Measurements from ENCODE around the gene COL4A6.

The COL4A6 gene

GRCh38 chrX:108131471-108131870 lies 306.8 kb downstream of the COL4A6 start:
- no peaks in the 10 kb centered on the region for H3K4me1 ChIP-seq (ENCODE audit: insufficient read depth, low read length, poor library complexity, severe bottlenecking)
- no peak for TF ChIP-seq CTCF (conservative IDR thresholded peaks at IDR 0.05; ENCODE audit: low read length)
- no peak for TF ChIP-seq EZH2phosphoT487 (IDR thresholded peaks at IDR 0.05; ENCODE audit: borderline replicate concordance)
- H3K9me3 ChIP-seq (ENCODE audit: insufficient read depth, low read depth, low read length), result no peaks in the 10 kb centered on the region
- no peak overlapping the region for H3K4me3 ChIP-seq (ENCODE audit: low read length, poor library complexity, severe bottlenecking)
- H3K79me2 ChIP-seq (ENCODE audit: insufficient read depth, low read length), result no peaks in the 10 kb centered on the region
- H3K9ac ChIP-seq (ENCODE audit: low read depth, low read length, poor library complexity, severe bottlenecking), result no peak overlapping the region
- no peak overlapping the region for H3K4me2 ChIP-seq (ENCODE audit: low read depth, low read length, poor library complexity, severe bottlenecking)
- H3K36me3 ChIP-seq (ENCODE audit: insufficient read depth, low read length), result no peaks in the 10 kb centered on the region; the same call in 1 of the 2 replicates
- H3K9me2 ChIP-seq (replicated peaks; ENCODE audit: low read depth, low read length), result no peaks in the 10 kb centered on the region
- no peak overlapping the region for H2AFZ ChIP-seq (ENCODE audit: low read length)
- H3F3A ChIP-seq (ENCODE audit: low read depth), result no peaks in the 10 kb centered on the region
- no peaks in the 10 kb centered on the region for H3K27me3 ChIP-seq (ENCODE audit: insufficient read depth, low read length, poor library complexity, severe bottlenecking)
- H4K20me1 ChIP-seq (ENCODE audit: insufficient read depth, low read length, poor library complexity, severe bottlenecking), result no peaks in the 10 kb centered on the region

GRCh38 chrX:108130889-108131288 lies 307.3 kb downstream of the COL4A6 start:
- Histone ChIP-seq H2AFZ (ENCODE audit: low read length) (no peak overlapping the region), H3K4me2 (ENCODE audit: low read depth, low read length, poor library complexity, severe bottlenecking) (no peak overlapping the region), H4K20me1 (ENCODE audit: insufficient read depth, low read length, poor library complexity, severe bottlenecking) (no peaks in the 10 kb centered on the region), H3K4me1 (ENCODE audit: insufficient read depth, low read length, poor library complexity, severe bottlenecking) (no peaks in the 10 kb centered on the region), H3K79me2 (ENCODE audit: insufficient read depth, low read length) (no peaks in the 10 kb centered on the region), H3K36me3 (ENCODE audit: insufficient read depth, low read length) (no peaks in the 10 kb centered on the region; the same call in 1 of the 2 replicates), H3F3A (ENCODE audit: low read depth) (no peaks in the 10 kb centered on the region), H3K9me2 (replicated peaks; ENCODE audit: low read depth, low read length) (no peaks in the 10 kb centered on the region), H3K27me3 (ENCODE audit: insufficient read depth, low read length, poor library complexity, severe bottlenecking) (no peaks in the 10 kb centered on the region), H3K9me3 (ENCODE audit: insufficient read depth, low read depth, low read length) (no peaks in the 10 kb centered on the region), H3K4me3 (ENCODE audit: low read length, poor library complexity, severe bottlenecking) (no peak overlapping the region), H3K9ac (ENCODE audit: low read depth, low read length, poor library complexity, severe bottlenecking) (no peak overlapping the region)
- TF ChIP-seq EZH2phosphoT487 (IDR thresholded peaks at IDR 0.05; ENCODE audit: borderline replicate concordance) (no peak), CTCF (conservative IDR thresholded peaks at IDR 0.05; ENCODE audit: low read length) (no peak)

- no peak for TF ChIP-seq EZH2phosphoT487 (IDR thresholded peaks at IDR 0.05; ENCODE audit: borderline replicate concordance)
- no peak for TF ChIP-seq CTCF (conservative IDR thresholded peaks at IDR 0.05; ENCODE audit: low read length)
Observed at GRCh38 chrX:108127152-108127551, 311.1 kb downstream of the COL4A6 start.

More at GRCh38 chrX:108127152-108127551, 311.1 kb downstream of the COL4A6 start:
- H3F3A ChIP-seq (ENCODE audit: low read depth), result no peaks in the 10 kb centered on the region
- no peaks in the 10 kb centered on the region for H3K36me3 ChIP-seq (ENCODE audit: insufficient read depth, low read length)
- H3K79me2 ChIP-seq (ENCODE audit: insufficient read depth, low read length), result no peaks in the 10 kb centered on the region
- no peak overlapping the region for H3K4me3 ChIP-seq (ENCODE audit: low read length, poor library complexity, severe bottlenecking)
- H2AFZ ChIP-seq (ENCODE audit: low read length), result no peak overlapping the region
- no peaks in the 10 kb centered on the region for H4K20me1 ChIP-seq (ENCODE audit: insufficient read depth, low read length, poor library complexity, severe bottlenecking)
- H3K4me2 ChIP-seq (ENCODE audit: low read depth, low read length, poor library complexity, severe bottlenecking), result no peak overlapping the region
- no peaks in the 10 kb centered on the region for H3K4me1 ChIP-seq (ENCODE audit: insufficient read depth, low read length, poor library complexity, severe bottlenecking)
- no peaks in the 10 kb centered on the region for H3K27me3 ChIP-seq (ENCODE audit: insufficient read depth, low read length, poor library complexity, severe bottlenecking)
- H3K9ac ChIP-seq (ENCODE audit: low read depth, low read length, poor library complexity, severe bottlenecking), result no peak overlapping the region
- H3K9me3 ChIP-seq (ENCODE audit: insufficient read depth, low read depth, low read length), result no peaks in the 10 kb centered on the region
- H3K9me2 ChIP-seq (replicated peaks; ENCODE audit: low read depth, low read length), result no peaks in the 10 kb centered on the region

Data from Loucy (cell line).